ENCODE measurements around the gene ZNF587B.

- TF ChIP-seq EP300 (IDR thresholded peaks at IDR 0.05; ENCODE audit: borderline replicate concordance) (no peak), YY1 (IDR thresholded peaks at IDR 0.05; ENCODE audit: low read depth) (no peak), CEBPB (IDR thresholded peaks at IDR 0.05) (no peak), CREB1 (IDR thresholded peaks at IDR 0.05; ENCODE audit: low read depth) (no peak), TAF1 (IDR thresholded peaks at IDR 0.05; ENCODE audit: low read depth) (no peak), NFIC (IDR thresholded peaks at IDR 0.05) (no peak), FOXM1 (IDR thresholded peaks at IDR 0.05; ENCODE audit: borderline replicate concordance, low read depth) (no peak), TCF12 (IDR thresholded peaks at IDR 0.05; ENCODE audit: low read depth) (no peak), EGR1 (IDR thresholded peaks at IDR 0.05) (no peak)
- TF ChIP-seq, protein P1, sequence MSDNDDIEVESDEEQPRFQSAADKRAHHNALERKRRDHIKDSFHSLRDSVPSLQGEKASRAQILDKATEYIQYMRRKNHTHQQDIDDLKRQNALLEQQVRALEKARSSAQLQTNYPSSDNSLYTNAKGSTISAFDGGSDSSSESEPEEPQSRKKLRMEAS (IDR thresholded peaks at IDR 0.05) = no peak
These were observed 16.1 kb upstream of the ZNF587B start for GRCh38 chr19:57813919-57814504.
